Measurements from ENCODE around the gene DIPK1C.

The DIPK1C gene

DNA sequence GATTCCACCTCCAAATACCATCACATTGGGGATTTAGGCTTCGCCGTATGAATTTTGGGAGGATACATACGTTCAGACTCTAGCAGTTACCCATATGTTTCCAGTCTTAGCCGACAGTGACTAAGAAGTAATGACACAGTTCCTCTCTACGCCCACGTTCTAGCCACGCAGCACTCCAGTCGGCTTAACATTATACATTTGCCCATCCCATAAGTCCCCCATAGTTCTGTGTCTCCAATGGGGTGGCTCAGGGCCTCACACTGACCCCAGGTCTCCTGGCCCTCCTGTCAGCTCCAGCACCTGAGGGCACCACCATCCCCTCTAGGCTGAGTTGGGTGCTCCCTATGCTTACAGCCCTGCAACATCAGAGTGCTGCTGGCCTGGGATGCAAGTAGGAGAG is 20.7 kb upstream of the DIPK1C start:
- TF ChIP-seq EZH2phosphoT487 (IDR thresholded peaks at IDR 0.05; ENCODE audit: borderline replicate concordance, low read length) = no peak
- TF ChIP-seq, protein P1, sequence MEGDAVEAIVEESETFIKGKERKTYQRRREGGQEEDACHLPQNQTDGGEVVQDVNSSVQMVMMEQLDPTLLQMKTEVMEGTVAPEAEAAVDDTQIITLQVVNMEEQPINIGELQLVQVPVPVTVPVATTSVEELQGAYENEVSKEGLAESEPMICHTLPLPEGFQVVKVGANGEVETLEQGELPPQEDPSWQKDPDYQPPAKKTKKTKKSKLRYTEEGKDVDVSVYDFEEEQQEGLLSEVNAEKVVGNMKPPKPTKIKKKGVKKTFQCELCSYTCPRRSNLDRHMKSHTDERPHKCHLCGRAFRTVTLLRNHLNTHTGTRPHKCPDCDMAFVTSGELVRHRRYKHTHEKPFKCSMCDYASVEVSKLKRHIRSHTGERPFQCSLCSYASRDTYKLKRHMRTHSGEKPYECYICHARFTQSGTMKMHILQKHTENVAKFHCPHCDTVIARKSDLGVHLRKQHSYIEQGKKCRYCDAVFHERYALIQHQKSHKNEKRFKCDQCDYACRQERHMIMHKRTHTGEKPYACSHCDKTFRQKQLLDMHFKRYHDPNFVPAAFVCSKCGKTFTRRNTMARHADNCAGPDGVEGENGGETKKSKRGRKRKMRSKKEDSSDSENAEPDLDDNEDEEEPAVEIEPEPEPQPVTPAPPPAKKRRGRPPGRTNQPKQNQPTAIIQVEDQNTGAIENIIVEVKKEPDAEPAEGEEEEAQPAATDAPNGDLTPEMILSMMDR (IDR thresholded peaks at IDR 0.05; ENCODE audit: low read depth, low read length, poor library complexity, severe bottlenecking) = no peak
- 0 out of 2 replicates have a peak, but pooled peaks cover 2% of the 10 kb centered on the region for H3K27me3 ChIP-seq (ENCODE audit: control insufficient read depth, low read length)
- no peaks in the 10 kb centered on the region for H3K4me1 ChIP-seq (ENCODE audit: control insufficient read depth, low read length)

DNA sequence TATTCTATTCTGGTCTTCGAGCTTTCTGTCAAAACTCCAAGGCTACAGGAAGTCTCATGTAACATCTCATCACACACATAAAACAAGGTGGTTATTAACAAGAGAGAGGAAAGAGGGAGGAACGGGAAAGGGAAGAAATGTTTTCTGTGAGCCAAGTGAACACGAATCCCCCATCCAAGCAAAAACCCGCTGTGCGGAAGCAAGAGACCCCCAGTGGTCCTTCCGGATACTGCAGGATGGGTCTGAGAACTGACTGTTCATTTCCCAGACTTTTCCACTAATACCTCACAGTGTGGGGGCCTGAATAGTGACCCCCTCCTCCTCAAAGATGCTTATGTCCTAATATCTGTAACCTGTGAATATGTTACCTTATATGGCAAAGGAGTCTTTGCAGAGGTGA is 19.0 kb upstream of the DIPK1C start:
- no peaks in the 10 kb centered on the region for H3K4me1 ChIP-seq (ENCODE audit: control insufficient read depth, low read length)
- peaks cover 6% of the 10 kb centered on the region; the same call in 1 of the 2 replicates for H3K27me3 ChIP-seq (ENCODE audit: control insufficient read depth, low read length)
- H3K4me2 ChIP-seq (ENCODE audit: low read length) = no peak overlapping the region
- H3K9me3 ChIP-seq (ENCODE audit: control insufficient read depth, insufficient read depth, low read length) = no peaks in the 10 kb centered on the region
- no peak overlapping the region for H3K4me3 ChIP-seq (ENCODE audit: low read length)
- no peaks in the 10 kb centered on the region for H4K20me1 ChIP-seq (ENCODE audit: control insufficient read depth, insufficient read depth, low read depth, low read length)
- no peaks in the 10 kb centered on the region for H3K36me3 ChIP-seq (ENCODE audit: control insufficient read depth, low read length)
- H3K9me2 ChIP-seq (replicated peaks; ENCODE audit: control insufficient read depth, low read length) = no peaks in the 10 kb centered on the region
- H3K79me2 ChIP-seq (ENCODE audit: control insufficient read depth, low read length) = no peaks in the 10 kb centered on the region
- H3K27ac ChIP-seq (ENCODE audit: low read depth, low read length) = no peak overlapping the region
- no peaks in the 10 kb centered on the region for H3F3A ChIP-seq (ENCODE audit: control insufficient read depth, insufficient read depth)
- TF ChIP-seq, protein P1 (IDR thresholded peaks at IDR 0.05; ENCODE audit: low read depth, low read length, poor library complexity, severe bottlenecking) = peak; percentile 59
- no peak for TF ChIP-seq EZH2phosphoT487 (IDR thresholded peaks at IDR 0.05; ENCODE audit: borderline replicate concordance, low read length)

More for the DNA sequence above, 20.7 kb upstream of the DIPK1C start:
- Histone ChIP-seq H3K9me2 (replicated peaks; ENCODE audit: control insufficient read depth, low read length) (no peaks in the 10 kb centered on the region), H3K9me3 (ENCODE audit: control insufficient read depth, insufficient read depth, low read length) (no peaks in the 10 kb centered on the region), H3F3A (ENCODE audit: control insufficient read depth, insufficient read depth) (no peaks in the 10 kb centered on the region), H3K4me2 (ENCODE audit: low read length) (no peak overlapping the region), H4K20me1 (ENCODE audit: control insufficient read depth, insufficient read depth, low read depth, low read length) (no peaks in the 10 kb centered on the region), H3K36me3 (ENCODE audit: control insufficient read depth, low read length) (no peaks in the 10 kb centered on the region), H3K4me3 (ENCODE audit: low read length) (no peak overlapping the region), H3K27ac (ENCODE audit: low read depth, low read length) (no peak overlapping the region), H3K79me2 (ENCODE audit: control insufficient read depth, low read length) (no peaks in the 10 kb centered on the region)

DNA sequence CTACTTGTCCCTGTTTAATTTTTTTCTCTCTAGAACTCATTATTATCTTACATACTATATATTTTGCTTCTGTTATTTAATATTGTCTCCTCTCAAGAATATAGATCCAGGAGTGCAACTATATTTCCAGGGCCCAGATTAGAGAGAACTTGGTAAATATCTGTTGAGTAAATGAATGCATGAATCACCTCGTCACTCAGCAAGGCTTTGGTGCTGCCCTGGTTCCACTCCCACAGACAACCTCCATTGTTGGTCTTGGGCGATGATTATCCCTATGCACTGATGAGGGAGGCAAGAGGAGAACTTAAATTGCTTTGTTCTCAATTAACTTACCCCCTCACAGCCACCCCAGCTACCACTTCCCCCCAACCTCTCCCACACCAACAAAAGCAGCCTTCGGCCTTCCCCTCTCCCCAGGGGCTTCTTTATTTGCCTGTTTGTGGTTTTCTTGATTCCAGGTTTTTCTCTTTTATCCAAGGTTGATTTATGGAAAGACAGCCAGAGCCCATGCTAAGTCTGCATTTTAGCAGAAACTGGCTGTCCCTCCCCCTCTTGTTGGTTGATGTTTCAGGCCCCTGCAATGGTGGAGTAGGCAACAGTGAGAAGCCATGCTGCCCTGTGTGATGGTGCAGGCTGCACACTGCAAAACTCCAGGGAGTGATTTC is 17.0 kb upstream of the DIPK1C start:
- Histone ChIP-seq H3K4me2 (ENCODE audit: low read length) (no peak overlapping the region), H3K27ac (ENCODE audit: low read depth, low read length) (no peak overlapping the region), H3K9me3 (ENCODE audit: control insufficient read depth, insufficient read depth, low read length) (0 out of 2 replicates have a peak, but pooled peaks cover 2% of the 10 kb centered on the region), H3K79me2 (ENCODE audit: control insufficient read depth, low read length) (no peaks in the 10 kb centered on the region), H3K9me2 (replicated peaks; ENCODE audit: control insufficient read depth, low read length) (no peaks in the 10 kb centered on the region), H4K20me1 (ENCODE audit: control insufficient read depth, insufficient read depth, low read depth, low read length) (no peaks in the 10 kb centered on the region), H3K36me3 (ENCODE audit: control insufficient read depth, low read length) (no peaks in the 10 kb centered on the region), H3K4me1 (ENCODE audit: control insufficient read depth, low read length) (no peaks in the 10 kb centered on the region), H3F3A (ENCODE audit: control insufficient read depth, insufficient read depth) (no peaks in the 10 kb centered on the region), H3K27me3 (ENCODE audit: control insufficient read depth, low read length) (peaks cover 9% of the 10 kb centered on the region), H3K4me3 (ENCODE audit: low read length) (no peak overlapping the region)
- TF ChIP-seq EZH2phosphoT487 (IDR thresholded peaks at IDR 0.05; ENCODE audit: borderline replicate concordance, low read length) = no peak

DNA sequence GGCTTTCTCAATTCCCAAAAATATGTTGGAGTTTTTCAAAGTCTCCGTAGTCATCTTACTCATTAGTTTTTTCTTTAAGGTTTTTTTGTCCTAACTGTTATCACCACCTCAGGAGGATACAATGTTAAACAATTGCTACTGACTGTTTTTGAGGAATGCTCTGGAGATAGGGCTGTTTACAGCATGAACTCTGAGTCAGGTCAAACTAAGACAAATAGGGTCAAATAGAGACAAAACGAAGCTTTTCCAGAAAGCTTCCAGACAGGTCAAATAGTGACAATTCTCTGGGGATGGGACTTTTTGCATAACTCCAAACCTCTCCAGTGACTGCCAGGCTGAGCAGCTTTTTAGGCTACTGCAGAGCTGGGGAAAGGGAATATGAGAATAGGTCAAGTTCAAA is 15.2 kb upstream of the DIPK1C start:
- no peaks in the 10 kb centered on the region for H3F3A ChIP-seq (ENCODE audit: control insufficient read depth, insufficient read depth)
- H3K27me3 ChIP-seq (ENCODE audit: control insufficient read depth, low read length) = peaks cover 14% of the 10 kb centered on the region
- H3K36me3 ChIP-seq (ENCODE audit: control insufficient read depth, low read length) = no peaks in the 10 kb centered on the region
- no peak overlapping the region for H3K4me3 ChIP-seq (ENCODE audit: low read length)
- H3K27ac ChIP-seq (ENCODE audit: low read depth, low read length) = no peak overlapping the region
- TF ChIP-seq, protein P1 (IDR thresholded peaks at IDR 0.05; ENCODE audit: low read depth, low read length, poor library complexity, severe bottlenecking) = no peak
- TF ChIP-seq EZH2phosphoT487 (IDR thresholded peaks at IDR 0.05; ENCODE audit: borderline replicate concordance, low read length) = no peak
- H3K9me3 ChIP-seq (ENCODE audit: control insufficient read depth, insufficient read depth, low read length) = 0 out of 2 replicates have a peak, but pooled peaks cover 2% of the 10 kb centered on the region
- no peaks in the 10 kb centered on the region for H4K20me1 ChIP-seq (ENCODE audit: control insufficient read depth, insufficient read depth, low read depth, low read length)
- no peaks in the 10 kb centered on the region for H3K9me2 ChIP-seq (replicated peaks; ENCODE audit: control insufficient read depth, low read length)
- H3K4me2 ChIP-seq (ENCODE audit: low read length) = no peak overlapping the region
- no peaks in the 10 kb centered on the region for H3K79me2 ChIP-seq (ENCODE audit: control insufficient read depth, low read length)
- no peaks in the 10 kb centered on the region for H3K4me1 ChIP-seq (ENCODE audit: control insufficient read depth, low read length)

All from DOHH2 (cell line).